Natural killer cell (primary cell): ENCODE measurements around the gene NEURL2. TPM values are rescaled to one million over a fixed set of nuclear protein-coding genes. Genes with fewer than 3 reads are reported as not detected.
A peak's percentile ranks its signal among the peaks of the same experiment; 100 is the strongest.

Experiments used
- ATAC-seq, 3 donors: fragments of 150-1000 bp in 2 of 3; fragments of 200-7000 bp in 1 of 3; cut with Tn5 transposase; 1 replicate in 1 of 3; 2 replicates in 2 of 3; pipeline ENCODE4 v1.10.0; 2021; ENCODE audit warnings: mild to moderate bottlenecking in 2 of 3, moderate library complexity in 2 of 3
- DNase-seq, 2 donors: peaks; one replicate each; pipeline versions ENCODE4 v3.0.0 to v3.0.0-alpha.2; 2013 to 2021; ENCODE audit warnings: mixed read lengths in 1 of 2
- H3K27ac ChIP-seq: one replicate; pipeline ENCODE4 v1.5.1; 2013; ENCODE audit warnings: mild to moderate bottlenecking, low read length
- H3K27me3 ChIP-seq: one replicate; pipeline ENCODE4 v1.6.1; 2013; ENCODE audit warnings: low read length; ENCODE audit not compliant: control insufficient read depth, insufficient read depth
- H3K36me3 ChIP-seq: one replicate; pipeline ENCODE4 v1.6.1; 2013; ENCODE audit warnings: low read length; ENCODE audit not compliant: control insufficient read depth, insufficient read depth
- H3K4me1 ChIP-seq: one replicate; pipeline ENCODE4 v1.6.1; 2013; ENCODE audit warnings: low read length; ENCODE audit not compliant: control insufficient read depth, insufficient read depth
- H3K4me3 ChIP-seq: one replicate; pipeline ENCODE4 v1.5.1; 2013; ENCODE audit warnings: low read length
- H3K9me3 ChIP-seq: one replicate; pipeline ENCODE4 v1.6.1; 2013; ENCODE audit warnings: low read length; ENCODE audit not compliant: control insufficient read depth, insufficient read depth
- H3K27ac Mint-ChIP-seq, 2 donors: one replicate each; pipeline ENCODE4 v1.8.0; 2022; ENCODE audit warnings: mild to moderate bottlenecking in 2 of 2, mixed read lengths in 2 of 2, moderate library complexity in 1 of 2
- H3K27me3 Mint-ChIP-seq, 2 donors: one replicate each; pipeline ENCODE4 v1.8.0; 2022; ENCODE audit warnings: low read depth in 2 of 2, mixed read lengths in 2 of 2
- H3K36me3 Mint-ChIP-seq: one replicate; pipeline ENCODE4 v1.8.0; 2022; ENCODE audit warnings: mixed read lengths
- H3K4me1 Mint-ChIP-seq, 2 donors: one replicate each; pipeline ENCODE4 v1.8.0; 2022; ENCODE audit warnings: mixed read lengths in 2 of 2
- H3K4me3 Mint-ChIP-seq: one replicate; pipeline ENCODE4 v1.8.0; 2022; ENCODE audit warnings: mild to moderate bottlenecking, moderate library complexity, mixed read lengths
- H3K9me3 Mint-ChIP-seq, 2 donors: one replicate each; pipeline ENCODE4 v1.8.0; 2022; ENCODE audit warnings: mixed read lengths in 2 of 2
- CTCF ChIP-seq: fragments of 200-600 bp; IDR thresholded peaks from one replicate; pipeline ENCODE4 v1.8.0; 2022; ENCODE audit warnings: antibody characterized with exemption
- whole genome bisulfite sequencing: methylation state at CpG from one replicate; pipeline ENCODE4 v1.1.7; 2013; ENCODE audit warnings: missing lambda C conversion rate; ENCODE audit not compliant: insufficient coverage; 5-methylcytosine and 5-hydroxymethylcytosine counted together
- intact Hi-C: fragments of 100-400 bp; cut with micrococcal nuclease; formaldehyde crosslinking; loops from one replicate; pipeline ENCODE4 v1.14.2; 2022
- total RNA-seq, 4 donors: library from RNA; stranded (reverse); fragments of 120-200 nt in 1 of 4; gene quantifications; one replicate each; pipeline versions ENCODE4 v1.2.3 to v1.2.4, GENCODE V29; 2013 to 2022

NEURL2 gene
- total RNA-seq, 3 donors from 2014 or later (not counting 1 experiment from before 2014, with no cell fraction given), result 0.89 to 1.4 (median 1.4) TPM

DNA sequence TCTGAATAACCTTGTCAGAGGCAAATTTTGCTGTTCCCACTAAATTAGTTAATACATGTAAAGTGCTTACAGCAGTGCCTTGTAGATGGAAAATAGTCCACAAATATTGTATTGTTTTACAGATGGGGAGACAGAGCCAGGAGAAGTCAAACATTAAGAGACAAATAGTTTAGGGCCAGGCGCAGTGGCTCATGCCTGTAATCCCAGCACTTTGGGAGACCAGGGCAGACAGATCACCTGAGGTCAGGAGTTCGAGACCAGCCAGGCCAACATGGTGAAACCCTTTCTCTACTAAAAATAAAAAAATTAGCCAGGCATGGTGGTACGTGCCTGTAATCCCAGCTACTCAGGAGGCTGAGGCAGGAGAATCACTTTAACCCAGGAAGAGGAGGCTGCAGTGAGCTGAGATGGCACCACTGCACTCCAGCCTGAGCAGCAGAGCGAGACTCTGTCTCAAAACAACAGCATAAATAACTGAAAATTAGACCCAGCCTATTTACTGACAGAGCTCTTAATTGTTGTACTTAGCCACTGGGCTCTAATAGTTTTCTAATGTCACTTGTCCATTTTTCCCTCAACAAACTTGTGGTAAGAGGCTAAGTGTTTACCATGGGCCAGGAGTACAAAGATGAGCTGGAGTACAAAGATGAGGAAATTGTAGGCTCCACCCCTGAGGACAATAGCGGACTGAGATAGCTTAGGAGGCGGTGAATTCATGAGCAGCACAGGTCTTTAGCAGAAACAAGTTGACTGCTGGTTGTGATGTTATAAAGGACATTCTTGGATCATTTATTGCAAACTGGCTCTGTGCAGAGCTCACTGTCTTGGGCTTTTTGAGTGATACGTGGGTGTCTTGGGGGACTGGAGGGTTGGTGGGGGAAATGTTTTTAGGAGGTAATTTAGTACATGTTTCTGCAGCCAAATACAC lies 27.2 kb downstream of the NEURL2 start:
- H3K36me3 ChIP-seq, result no peaks in the 10 kb centered on the region
- DNase-seq, result no peak
- no peak overlapping the region for H3K27ac ChIP-seq
- Mint-ChIP-seq H3K9me3 (no peaks in the 10 kb centered on the region), H3K27me3 (no peaks in the 10 kb centered on the region), H3K27ac (no peak overlapping the region), H3K4me1 (peaks cover 23 to 24% of the 10 kb centered on the region in 2 donors), H3K4me3 (no peak overlapping the region), H3K36me3 (no peaks in the 10 kb centered on the region)
- 94% methylated on average over 7 of the region's 7 CpGs for WGBS
- H3K4me1 ChIP-seq, result no peaks in the 10 kb centered on the region
- no peak for ATAC-seq
- intact Hi-C loops, result no loop called here
- H3K4me3 ChIP-seq, result no peak overlapping the region
- no peaks in the 10 kb centered on the region for H3K27me3 ChIP-seq
- no peak for TF ChIP-seq CTCF
- H3K9me3 ChIP-seq, result no peaks in the 10 kb centered on the region

DNA sequence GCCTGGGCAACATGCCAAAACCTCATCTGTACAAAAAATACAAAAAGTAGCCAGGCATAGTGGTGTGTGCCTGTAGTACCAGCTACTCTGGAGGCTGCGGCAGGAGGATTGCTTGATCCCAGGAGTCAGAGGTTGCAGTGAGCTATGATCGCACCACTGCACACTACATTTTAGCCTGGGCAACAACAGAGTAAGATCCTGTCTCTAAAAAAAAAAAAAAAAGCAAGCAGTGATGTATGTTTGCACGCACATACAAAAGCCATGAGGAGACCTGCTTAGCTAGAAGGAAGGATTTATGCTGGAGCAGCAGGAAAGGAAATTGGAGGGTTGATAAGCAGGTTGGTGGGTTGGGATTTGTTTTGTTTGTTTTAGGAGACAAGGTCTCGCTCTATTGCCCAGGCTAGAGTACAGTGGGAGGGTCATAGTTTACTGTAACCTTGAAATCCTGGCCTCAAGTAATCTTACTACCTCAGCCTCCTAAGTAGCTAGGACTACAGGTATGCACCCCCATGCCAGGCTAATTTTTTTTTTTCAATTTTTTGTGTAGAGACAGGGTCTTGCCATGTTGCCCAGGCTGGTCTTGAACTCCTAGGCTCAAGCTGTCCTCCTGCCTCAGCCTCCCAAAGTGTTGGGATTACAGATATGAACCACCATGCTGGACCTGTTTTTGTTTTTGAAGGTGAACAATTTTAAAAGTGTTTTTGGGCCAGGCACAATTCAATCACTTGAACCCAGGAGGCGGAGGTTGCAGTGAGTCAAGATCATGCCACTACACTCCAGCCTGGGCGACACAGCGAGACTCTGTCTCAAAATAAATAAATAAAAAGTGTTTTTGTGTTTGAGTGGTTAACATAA lies 29.6 kb downstream of the NEURL2 start:
- Histone ChIP-seq H3K9me3 (no peaks in the 10 kb centered on the region), H3K4me1 (peaks cover 16% of the 10 kb centered on the region), H3K27ac (no peak overlapping the region), H3K4me3 (no peak overlapping the region), H3K36me3 (no peaks in the 10 kb centered on the region), H3K27me3 (no peaks in the 10 kb centered on the region)
- Mint-ChIP-seq H3K9me3 (no peaks in the 10 kb centered on the region), H3K4me1 (peaks cover 36 to 46% of the 10 kb centered on the region in 2 donors), H3K36me3 (no peaks in the 10 kb centered on the region), H3K27ac (no peak overlapping the region), H3K4me3 (no peak overlapping the region), H3K27me3 (no peaks in the 10 kb centered on the region)
- DNase-seq (no peak), ATAC-seq (no peak)
- intact Hi-C loops, result no loop called here
- 93% methylated on average over 7 of the region's 7 CpGs for WGBS
- no peak for TF ChIP-seq CTCF

GRCh38 chr20:45860560-45861220 lies 30.3 kb downstream of the NEURL2 start:
- Histone ChIP-seq H3K4me3 (no peak overlapping the region), H3K4me1 (peaks cover 24% of the 10 kb centered on the region), H3K27me3 (no peaks in the 10 kb centered on the region), H3K9me3 (no peaks in the 10 kb centered on the region), H3K27ac (no peak overlapping the region), H3K36me3 (no peaks in the 10 kb centered on the region)
- 72% methylated on average over 7 of the region's 7 CpGs for WGBS
- no peak for ATAC-seq
- Mint-ChIP-seq H3K9me3 (no peaks in the 10 kb centered on the region), H3K4me1 (peaks cover 38 to 53% of the 10 kb centered on the region in 2 donors), H3K27ac (no peak overlapping the region), H3K4me3 (peak overlapping the region; percentile 33), H3K27me3 (no peaks in the 10 kb centered on the region), H3K36me3 (no peaks in the 10 kb centered on the region)
- no peak for TF ChIP-seq CTCF
- no peak for DNase-seq
- intact Hi-C loops, result no loop called here
